ENCODE results near the gene ZNF778.

The ZNF778 gene

DNA sequence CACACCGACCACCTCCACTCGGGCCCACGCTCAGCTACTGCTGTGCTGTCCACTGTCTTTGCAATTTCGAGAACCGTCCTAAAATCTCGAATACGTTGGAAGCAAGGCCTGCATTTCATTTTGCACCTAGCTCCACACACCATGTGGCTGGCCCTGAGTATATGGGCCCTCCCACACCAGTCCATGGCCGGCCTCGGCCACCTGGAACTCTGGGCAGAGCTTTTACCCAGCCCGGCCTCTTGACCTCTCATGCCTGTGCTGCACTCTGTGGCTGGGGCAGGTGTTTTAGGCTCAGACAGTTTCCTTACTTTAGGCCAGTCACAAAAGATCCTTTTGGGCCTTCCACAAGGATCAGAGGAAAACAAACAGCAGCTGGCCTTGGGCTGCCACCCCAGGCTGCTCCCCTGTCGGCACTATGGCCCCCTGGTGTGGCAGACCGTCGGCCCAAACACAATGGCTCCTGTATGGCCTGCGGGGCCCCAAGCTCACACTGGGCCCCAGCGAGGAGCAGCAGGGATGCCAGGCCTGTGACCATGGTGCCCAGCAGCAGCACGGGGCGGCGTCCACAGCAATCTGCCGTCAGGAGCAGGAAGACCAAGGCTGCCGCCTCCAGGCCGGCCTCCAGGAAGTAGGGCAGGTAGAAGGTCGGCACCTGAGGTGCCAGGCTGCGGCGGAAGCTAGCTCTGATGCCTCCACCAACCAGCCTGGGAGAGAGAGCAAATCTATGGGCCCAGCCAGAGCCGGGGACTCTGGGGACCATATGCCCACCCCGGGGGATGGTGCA lies 19.7 kb upstream of the ZNF778 start:
- Histone ChIP-seq H3K27me3 (ENCODE audit: low read length) (no peaks in the 10 kb centered on the region), H3K36me3 (ENCODE audit: low read length) (no peaks in the 10 kb centered on the region), H3K9me3 (ENCODE audit: insufficient read depth, low read length) (no peaks in the 10 kb centered on the region), H3K27ac (ENCODE audit: low read depth, low read length) (no peak overlapping the region), H3F3A (ENCODE audit: insufficient read depth) (no peaks in the 10 kb centered on the region), H3K79me2 (ENCODE audit: insufficient read depth, low read length) (no peaks in the 10 kb centered on the region), H3K4me2 (ENCODE audit: low read depth, low read length, poor library complexity, severe bottlenecking) (no peak overlapping the region), H3K4me3 (ENCODE audit: insufficient read depth, low read length, poor library complexity, severe bottlenecking) (no peak overlapping the region), H2AFZ (ENCODE audit: low read depth, low read length, severe bottlenecking) (no peak overlapping the region), H3K9me2 (replicated peaks; ENCODE audit: insufficient read depth, low read length) (no peaks in the 10 kb centered on the region), H4K20me1 (ENCODE audit: low read depth, low read length) (no peaks in the 10 kb centered on the region), H3K9ac (ENCODE audit: low read length) (no peak overlapping the region)
- no peak for TF ChIP-seq EZH2phosphoT487 (conservative IDR thresholded peaks at IDR 0.05; ENCODE audit: low read length)
- TF ChIP-seq, protein P1, sequence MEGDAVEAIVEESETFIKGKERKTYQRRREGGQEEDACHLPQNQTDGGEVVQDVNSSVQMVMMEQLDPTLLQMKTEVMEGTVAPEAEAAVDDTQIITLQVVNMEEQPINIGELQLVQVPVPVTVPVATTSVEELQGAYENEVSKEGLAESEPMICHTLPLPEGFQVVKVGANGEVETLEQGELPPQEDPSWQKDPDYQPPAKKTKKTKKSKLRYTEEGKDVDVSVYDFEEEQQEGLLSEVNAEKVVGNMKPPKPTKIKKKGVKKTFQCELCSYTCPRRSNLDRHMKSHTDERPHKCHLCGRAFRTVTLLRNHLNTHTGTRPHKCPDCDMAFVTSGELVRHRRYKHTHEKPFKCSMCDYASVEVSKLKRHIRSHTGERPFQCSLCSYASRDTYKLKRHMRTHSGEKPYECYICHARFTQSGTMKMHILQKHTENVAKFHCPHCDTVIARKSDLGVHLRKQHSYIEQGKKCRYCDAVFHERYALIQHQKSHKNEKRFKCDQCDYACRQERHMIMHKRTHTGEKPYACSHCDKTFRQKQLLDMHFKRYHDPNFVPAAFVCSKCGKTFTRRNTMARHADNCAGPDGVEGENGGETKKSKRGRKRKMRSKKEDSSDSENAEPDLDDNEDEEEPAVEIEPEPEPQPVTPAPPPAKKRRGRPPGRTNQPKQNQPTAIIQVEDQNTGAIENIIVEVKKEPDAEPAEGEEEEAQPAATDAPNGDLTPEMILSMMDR (IDR thresholded peaks at IDR 0.05; ENCODE audit: insufficient read depth, low read length, poor library complexity, severe bottlenecking), result no peak

DNA sequence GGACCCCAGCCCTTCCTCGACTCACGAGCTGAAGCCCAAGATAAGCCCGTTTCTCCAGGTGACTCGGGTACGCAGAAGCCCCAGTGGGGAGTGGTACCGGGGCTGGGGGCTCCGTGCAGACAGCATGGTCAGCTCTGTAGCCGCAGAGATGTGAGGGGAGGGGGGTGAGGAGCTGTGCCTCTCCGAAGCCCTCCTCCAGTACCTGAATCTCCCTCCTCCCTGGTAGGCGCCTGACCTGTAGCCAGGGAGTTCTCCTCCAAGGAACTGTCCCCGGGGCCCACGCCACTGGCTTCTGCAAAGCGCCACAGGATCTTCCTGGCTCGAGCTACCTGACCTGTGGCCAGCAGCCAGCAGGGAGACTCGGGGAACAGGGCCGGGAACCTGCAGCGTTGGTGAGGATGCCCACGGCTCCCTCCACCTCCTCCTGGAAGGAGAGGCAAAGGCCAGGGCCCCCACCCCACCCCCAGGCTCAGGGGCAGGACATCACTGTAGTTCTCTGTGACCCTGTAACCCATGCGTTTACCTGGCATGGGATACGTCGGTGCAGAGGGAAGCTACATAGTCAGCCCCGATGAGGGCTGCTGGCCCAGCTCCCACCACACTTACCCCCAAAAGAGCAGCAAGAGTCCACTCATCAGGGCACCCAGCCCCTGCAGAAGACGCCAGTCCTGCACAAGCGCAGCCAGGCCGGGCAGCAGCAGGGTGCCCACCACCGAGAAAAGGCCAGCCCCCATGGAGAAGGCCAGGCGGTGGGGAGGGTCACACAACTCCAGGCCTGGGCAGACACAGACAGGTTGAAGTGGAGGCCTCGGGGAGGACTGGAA lies 18.9 kb upstream of the ZNF778 start:
- TF ChIP-seq EZH2phosphoT487 (conservative IDR thresholded peaks at IDR 0.05; ENCODE audit: low read length), result no peak
- TF ChIP-seq, protein P1 (IDR thresholded peaks at IDR 0.05; ENCODE audit: insufficient read depth, low read length, poor library complexity, severe bottlenecking), result no peak
- no peaks in the 10 kb centered on the region for H3K27me3 ChIP-seq (ENCODE audit: low read length)

DNA sequence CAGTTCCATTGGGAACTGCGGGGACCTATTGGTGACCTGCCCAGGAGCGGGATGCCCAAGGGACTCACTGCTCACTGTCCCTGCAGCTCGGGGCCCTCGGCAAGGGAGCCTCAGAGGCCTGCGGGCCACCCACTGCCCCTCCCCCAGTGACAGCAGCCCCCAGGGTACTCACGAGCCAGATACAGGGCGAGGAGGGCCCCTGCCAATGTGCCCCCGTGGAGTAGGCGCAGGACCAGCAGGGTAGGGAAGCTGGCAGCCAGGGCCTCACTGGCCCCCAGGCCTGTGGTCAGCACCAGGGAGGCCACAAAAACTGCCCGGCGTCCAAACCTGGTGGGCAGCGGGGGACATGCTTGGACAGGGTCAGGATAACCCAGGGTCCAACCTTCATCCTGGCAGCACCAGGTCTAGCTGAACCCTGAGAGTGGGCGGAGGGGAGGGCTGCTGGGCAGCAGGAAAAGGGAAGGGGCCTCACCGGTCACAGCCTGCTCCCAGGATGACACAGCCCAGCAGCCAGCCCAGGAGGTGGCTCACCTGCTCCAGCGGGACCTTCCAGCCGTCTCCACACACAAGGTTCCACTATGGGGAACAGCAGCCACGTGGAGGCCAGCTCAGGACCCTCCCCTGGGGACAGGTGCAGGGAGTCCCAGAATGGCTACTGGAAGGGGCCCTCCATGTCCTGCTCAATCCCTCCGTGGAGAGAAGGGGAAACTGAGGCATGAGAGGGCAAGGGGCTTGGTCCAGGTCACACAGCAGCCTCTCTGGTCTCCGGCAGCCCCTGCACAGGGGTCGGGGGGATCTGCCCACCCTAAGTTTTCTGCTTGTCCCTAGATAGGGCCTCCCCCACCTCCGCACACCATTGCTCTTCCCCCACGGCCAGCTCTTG lies 18.0 kb upstream of the ZNF778 start:
- TF ChIP-seq, protein P1 (IDR thresholded peaks at IDR 0.05; ENCODE audit: insufficient read depth, low read length, poor library complexity, severe bottlenecking), result no peak
- no peak for TF ChIP-seq EZH2phosphoT487 (conservative IDR thresholded peaks at IDR 0.05; ENCODE audit: low read length)
- no peaks in the 10 kb centered on the region for H4K20me1 ChIP-seq (ENCODE audit: low read depth, low read length)
- H2AFZ ChIP-seq (ENCODE audit: low read depth, low read length, severe bottlenecking), result no peak overlapping the region
- H3K4me3 ChIP-seq (ENCODE audit: insufficient read depth, low read length, poor library complexity, severe bottlenecking), result no peak overlapping the region
- no peak overlapping the region for H3K4me2 ChIP-seq (ENCODE audit: low read depth, low read length, poor library complexity, severe bottlenecking)
- H3K9ac ChIP-seq (ENCODE audit: low read length), result no peak overlapping the region
- no peaks in the 10 kb centered on the region for H3K79me2 ChIP-seq (ENCODE audit: insufficient read depth, low read length)
- no peaks in the 10 kb centered on the region for H3K9me3 ChIP-seq (ENCODE audit: insufficient read depth, low read length)
- H3K27ac ChIP-seq (ENCODE audit: low read depth, low read length), result no peak overlapping the region
- H3K36me3 ChIP-seq (ENCODE audit: low read length), result no peaks in the 10 kb centered on the region
- no peaks in the 10 kb centered on the region for H3K27me3 ChIP-seq (ENCODE audit: low read length)
- H3F3A ChIP-seq (ENCODE audit: insufficient read depth), result no peaks in the 10 kb centered on the region
- no peaks in the 10 kb centered on the region for H3K9me2 ChIP-seq (replicated peaks; ENCODE audit: insufficient read depth, low read length)

More for the DNA sequence above, 18.9 kb upstream of the ZNF778 start:
- Histone ChIP-seq H4K20me1 (ENCODE audit: low read depth, low read length) (no peaks in the 10 kb centered on the region), H3K4me2 (ENCODE audit: low read depth, low read length, poor library complexity, severe bottlenecking) (no peak overlapping the region), H3K79me2 (ENCODE audit: insufficient read depth, low read length) (no peaks in the 10 kb centered on the region), H2AFZ (ENCODE audit: low read depth, low read length, severe bottlenecking) (no peak overlapping the region), H3K36me3 (ENCODE audit: low read length) (no peaks in the 10 kb centered on the region), H3K9me2 (replicated peaks; ENCODE audit: insufficient read depth, low read length) (no peaks in the 10 kb centered on the region), H3F3A (ENCODE audit: insufficient read depth) (no peaks in the 10 kb centered on the region), H3K27ac (ENCODE audit: low read depth, low read length) (no peak overlapping the region), H3K4me3 (ENCODE audit: insufficient read depth, low read length, poor library complexity, severe bottlenecking) (no peak overlapping the region), H3K9ac (ENCODE audit: low read length) (no peak overlapping the region), H3K9me3 (ENCODE audit: insufficient read depth, low read length) (no peaks in the 10 kb centered on the region)
